ENCODE measurements around the gene DDA1. TPM values are rescaled to one million over a fixed set of nuclear protein-coding genes. Genes with fewer than 3 reads are reported as not detected.

Gene DDA1
- 16.2 and 25.8 TPM in 2 replicates for total RNA-seq

DNA sequence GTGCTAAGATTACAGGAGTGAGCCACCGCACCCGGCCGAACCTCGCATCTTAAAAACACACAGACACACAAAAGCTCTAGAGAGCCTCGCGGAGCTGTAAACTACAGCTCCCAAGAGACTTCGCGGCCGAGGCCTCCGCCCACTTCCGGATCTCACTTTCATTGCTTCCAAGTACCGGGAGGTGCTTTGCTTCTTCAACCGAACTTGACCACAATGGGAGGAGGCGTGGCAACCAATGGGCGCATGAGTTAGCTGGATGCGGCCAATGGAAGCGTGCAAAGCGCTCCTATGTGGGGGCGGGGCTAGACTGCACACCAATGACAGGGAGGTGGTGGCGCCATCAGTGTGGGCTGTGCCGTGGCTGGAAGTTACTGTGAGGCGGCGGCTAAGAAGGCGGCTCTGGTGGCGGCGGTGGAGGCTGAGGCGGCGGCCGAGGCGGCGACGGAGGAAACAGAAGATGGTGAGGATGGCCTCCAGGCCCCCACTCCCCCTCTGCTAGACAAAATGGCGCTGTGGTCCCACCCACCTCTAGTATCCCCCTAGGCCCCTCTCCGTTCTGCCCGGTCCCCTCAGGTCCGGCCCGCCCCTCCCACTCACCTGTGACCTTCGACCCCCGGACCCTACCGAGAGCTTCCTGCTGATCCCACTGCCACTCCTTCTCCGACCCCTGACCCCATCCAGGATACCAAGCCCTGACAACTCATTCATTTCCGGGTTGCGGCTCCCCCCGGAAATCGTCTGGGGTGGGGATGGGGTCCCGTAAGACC is at the start of gene DDA1:
DDA1 (plus strand) TSS at position 366 of the 767 bp plus-strand sequence; CDS start at position 458, 92 bp downstream.

GRCh38 chr19:17264641-17264979 is 44.8 kb upstream of the DDA1 start, which contains the start of gene USHBP1:
Gene USHBP1 (minus strand): TSS chr19:17264745. CDS start chr19:17264299, 446 bp downstream.

DNA sequence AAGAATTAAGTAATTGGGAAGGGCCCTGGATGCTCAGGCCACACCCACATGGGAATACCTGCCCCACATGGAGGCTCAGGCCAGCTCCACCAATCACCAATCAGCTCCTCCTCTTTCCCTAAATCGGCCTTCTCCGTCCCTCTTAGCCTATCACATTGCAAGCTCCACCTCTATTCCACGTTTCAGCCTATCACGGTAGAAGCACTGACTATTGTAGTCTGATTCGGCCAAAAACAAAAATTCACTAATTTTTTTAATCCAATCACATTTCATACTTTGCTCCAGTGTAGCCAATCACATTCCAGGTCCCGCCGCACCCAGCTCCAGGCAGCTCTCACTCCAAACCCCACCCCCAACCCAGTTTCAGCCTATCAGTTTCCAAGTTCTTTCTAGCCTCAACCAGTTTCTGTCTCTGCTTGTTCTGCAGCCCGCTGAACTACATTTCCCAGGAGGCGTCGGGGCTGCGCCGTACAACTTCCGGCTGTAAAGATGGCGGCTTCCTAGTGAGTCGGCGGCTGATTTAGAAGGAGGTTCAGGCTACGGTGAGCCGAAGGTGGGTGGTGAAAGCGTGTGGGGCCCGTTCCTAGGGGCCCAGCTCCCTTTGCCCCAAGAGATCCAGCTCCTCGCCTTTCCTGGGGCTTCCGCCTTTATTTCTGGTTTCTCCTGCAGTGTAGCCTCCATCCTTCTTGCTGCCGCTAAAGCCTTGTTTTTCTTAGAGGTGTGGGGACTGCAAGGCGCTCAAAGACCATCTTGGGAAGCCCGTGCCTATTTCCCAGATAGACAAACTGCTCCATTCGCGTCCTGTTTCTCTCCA is 42.2 kb upstream of the DDA1 start, which contains the start of gene BABAM1:
BABAM1 (plus strand) TSS at position 469 of the 814 bp plus-strand sequence. CDS start 1,364 bp downstream, outside the sequence.

DNA sequence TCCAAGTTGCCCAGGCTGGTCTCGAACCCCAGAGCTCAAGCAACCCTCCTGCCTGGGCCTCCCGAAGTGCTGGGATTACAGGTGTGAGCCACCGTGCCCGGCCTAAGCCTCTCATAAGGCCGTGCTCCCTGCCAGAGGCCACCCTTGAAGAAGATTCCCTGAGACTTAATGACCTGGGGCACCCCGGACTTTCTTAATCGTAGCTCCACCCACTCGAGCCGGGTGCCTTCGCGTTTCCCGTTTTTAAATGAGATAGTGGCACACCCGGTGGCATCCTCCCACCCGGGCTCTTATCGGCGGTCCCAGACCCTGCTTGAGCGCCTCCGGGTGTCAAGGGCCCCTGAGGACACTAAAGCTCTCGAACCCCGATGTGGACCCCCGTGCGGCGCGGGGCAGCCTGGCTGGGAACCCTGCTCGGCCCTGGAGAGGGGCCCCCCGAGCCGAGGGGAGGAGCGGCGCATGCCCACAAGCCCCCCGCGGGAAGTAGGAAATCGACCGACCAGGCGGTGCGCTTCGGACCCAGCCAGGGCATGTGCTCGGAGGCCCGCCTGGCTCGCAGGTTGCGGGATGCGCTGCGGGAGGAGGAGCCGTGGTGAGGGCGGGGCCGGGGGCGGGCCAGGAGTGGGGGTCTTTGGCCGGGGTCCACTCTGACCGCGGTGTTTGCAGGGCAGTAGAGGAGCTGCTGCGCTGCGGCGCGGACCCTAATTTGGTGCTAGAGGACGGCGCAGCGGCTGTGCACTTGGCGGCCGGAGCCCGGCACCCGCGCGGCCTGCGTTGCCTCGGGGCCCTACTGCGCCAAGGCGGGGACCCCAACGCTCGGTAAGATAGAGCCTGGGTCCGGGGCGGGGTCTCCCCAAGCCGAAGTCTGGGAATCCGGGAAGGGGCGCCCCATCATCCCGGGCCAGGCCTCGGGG is 27.7 kb upstream of the DDA1 start, which contains the start of gene ANKLE1:
ANKLE1 (plus strand) TSS at position 511 of the 914 bp plus-strand sequence; CDS start at position 531, 20 bp downstream.

DNA sequence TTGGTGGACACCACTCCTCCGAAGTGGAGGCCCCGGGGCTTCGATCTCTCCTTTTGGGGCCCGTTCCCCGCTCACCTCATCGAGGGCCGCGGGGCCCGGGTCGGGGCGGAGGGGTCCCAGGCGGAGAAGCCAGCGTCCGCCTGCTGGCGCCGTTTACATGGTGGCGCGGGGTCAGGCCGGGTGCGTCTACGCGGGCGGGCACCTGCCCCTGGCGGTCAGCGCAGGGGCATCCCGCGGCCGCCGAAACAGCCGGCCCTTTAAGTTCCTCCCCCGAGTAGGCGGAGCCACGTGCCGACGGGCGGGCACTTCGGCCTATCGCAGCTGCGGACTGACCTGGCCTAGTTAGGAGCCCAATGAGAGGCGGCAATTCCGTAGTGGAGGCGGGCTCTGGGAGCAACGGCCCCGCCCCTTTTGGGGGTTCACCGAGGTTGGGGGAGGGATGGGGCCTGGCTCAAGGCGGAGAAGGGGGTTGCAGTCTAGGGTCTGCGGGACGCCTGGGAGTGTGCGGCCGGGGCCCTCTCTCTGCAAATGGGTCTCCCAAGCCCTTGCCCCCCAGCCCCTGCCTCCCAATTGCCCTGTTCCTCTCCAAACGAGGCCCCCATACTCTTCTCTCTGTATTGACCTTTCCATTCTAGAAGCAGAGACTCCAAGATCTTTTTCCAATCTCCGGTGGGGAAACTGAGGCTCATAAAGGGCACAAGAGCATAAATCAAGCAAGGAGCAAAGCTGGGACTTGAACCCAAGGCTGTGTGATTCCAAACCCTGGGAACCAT is 6.0 kb upstream of the DDA1 start, which contains the start of gene ABHD8:
ABHD8 (minus strand) TSS at position 259 of the 773 bp plus-strand sequence. CDS start 1,809 bp downstream, outside the sequence.

DNA sequence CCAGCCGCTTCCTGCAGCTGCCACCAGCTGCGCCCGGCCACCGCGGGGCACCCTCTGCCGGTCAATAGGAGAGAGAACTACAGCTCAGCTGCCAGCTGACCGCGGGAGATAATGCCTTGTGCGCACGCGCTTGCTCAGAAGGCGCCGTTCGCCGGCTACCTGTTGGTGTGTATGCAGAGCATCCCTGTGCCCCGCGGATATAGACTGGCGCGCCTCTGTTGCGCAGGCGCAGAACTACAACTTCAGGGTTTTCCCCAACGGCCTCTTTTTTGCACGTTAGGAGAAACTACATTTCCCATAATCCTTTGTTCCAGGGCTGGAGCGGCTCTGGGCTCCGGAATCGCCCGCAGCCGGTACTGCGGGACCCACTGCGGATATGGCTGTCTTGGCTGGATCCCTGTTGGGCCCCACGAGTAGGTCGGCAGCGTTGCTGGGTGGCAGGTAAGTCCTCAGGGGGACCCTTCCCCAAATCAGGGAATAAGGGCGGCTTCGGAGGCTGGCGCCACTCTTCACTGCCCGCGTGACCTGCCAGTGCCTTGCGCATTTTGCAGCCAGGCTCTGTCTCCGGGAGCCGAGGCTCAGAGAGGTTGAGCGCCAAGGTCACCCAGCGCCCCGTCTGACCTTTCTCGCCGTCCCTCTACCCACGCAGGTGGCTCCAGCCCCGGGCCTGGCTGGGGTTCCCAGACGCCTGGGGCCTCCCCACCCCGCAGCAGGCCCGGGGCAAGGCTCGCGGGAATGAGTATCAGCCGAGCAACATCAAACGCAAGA is 3.7 kb upstream of the DDA1 start, which contains the start of gene MRPL34:
MRPL34 (plus strand) TSS at position 356 of the 768 bp plus-strand sequence; CDS start at position 377, 21 bp downstream.

DNA sequence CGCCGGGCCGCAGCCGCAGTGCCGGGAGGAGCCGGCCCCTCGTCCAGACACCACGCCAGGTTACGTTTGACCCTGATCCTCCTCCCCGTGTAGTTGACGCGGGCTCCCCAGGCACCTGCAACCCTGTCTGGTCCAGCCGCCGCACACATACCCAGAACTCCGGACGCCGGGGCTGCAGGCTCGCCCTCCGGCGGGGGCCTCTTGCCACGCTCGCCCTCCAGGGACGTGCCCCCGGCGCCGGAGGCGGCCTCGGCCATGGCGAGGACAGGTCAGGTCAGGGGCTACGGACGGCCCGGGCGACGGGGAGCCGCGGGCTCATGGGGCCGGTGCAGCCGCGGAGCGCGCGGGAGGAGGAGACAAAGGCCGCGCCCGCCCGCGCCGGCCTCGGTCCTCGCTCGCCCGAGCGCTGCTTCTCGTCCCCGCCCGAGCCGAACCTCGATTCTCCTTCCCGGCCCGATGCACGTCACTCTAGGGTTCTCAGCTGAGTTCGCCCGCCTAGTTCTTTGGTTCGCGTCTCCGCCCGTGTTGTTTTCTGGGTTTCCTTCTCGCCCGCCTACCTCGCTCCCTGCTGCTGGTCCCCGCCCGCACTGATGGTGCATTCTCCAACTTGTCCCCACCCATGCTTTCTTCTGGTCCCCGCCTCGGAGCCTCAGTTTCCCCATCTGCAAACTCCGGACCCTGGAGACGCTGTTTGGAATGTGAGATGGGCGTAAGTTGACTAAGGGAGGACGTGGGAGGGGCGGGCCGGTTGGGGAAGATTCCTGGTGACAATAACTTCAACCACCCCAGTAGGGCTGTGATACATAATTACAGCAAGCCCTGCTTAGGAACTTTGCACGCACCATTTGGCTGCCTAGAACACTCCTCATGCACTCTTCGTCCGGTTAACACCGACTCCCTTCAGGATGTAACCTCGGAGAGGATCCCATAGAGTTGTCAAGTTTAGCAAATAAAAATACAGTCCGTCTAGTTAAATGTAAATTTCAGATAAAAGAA is 25.3 kb downstream of the DDA1 start, which contains the start of gene ANO8:
ANO8 (minus strand) TSS at position 442 of the 996 bp plus-strand sequence; CDS start at position 257, 185 bp downstream.

DNA sequence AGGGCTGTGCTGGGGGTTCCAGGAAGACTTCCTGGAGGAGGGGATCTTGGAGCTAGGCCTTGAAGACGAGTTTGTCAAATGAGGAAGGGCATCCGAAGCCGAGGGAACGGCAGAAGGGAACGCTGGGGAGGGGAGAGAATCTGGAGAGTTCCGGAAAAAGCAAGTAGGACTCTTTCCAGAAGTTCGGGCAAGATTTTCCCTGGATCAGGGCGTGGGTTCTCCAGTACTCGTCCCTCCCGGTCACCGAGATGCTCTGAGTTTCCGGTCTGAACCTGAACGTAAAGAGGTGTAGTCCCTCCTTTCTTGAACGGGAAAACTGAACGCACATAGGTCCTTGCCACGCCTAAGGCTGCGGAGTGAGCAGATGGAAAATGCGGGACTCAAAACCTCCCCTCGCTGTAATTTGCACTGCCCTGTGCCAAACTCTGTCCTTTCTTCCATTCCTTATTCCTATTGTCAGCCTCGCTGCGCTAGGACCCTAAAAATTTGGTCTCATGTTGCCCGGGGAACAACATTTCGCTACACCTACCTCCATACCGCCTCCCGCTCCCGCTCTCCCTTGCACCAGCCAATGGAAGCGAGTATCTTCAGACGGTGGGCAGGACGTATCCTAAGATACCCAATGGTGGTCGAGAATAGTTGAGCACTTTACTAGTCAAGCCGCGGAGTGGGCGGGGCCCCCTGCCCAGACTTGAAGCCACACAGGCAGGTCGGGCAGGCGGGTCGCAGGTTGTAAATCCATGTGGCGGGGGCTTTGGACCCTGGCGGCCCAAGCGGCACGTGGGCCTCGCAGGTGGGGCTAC is 27.7 kb downstream of the DDA1 start, which contains the start of gene GTPBP3:
GTPBP3 (plus strand) TSS at position 682 of the 803 bp plus-strand sequence; CDS start at position 741, 59 bp downstream.

Other genes with a start within 250 kb of the DDA1 start
- gene HAUS8, start 234.1 kb upstream of the DDA1 start, total RNA-seq = 2.7 and 7.6 TPM in 2 replicates
- 76.7 and 80.3 TPM in 2 replicates for gene MYO9B, start 233.8 kb upstream of the DDA1 start, total RNA-seq
- 20.7 and 35.5 TPM in 2 replicates for gene USE1, start 94.2 kb upstream of the DDA1 start, total RNA-seq
- gene OCEL1, start 83.3 kb upstream of the DDA1 start, total RNA-seq = 1.8 and 5.0 TPM in 2 replicates
- gene NR2F6, start 63.6 kb upstream of the DDA1 start, total RNA-seq = 48.8 and 51.2 TPM in 2 replicates
- gene USHBP1, start 44.8 kb upstream of the DDA1 start, total RNA-seq = under 0.01 TPM in 1 of 2 replicates, not detected in the other
- 80.6 and 96.4 TPM in 2 replicates for gene BABAM1, start 42.1 kb upstream of the DDA1 start, total RNA-seq
- gene ANKLE1, start 27.7 kb upstream of the DDA1 start, total RNA-seq = 0.44 and 1.00 TPM in 2 replicates
- 10.8 and 20.4 TPM in 2 replicates for gene ABHD8, start 6.1 kb upstream of the DDA1 start, total RNA-seq
- gene MRPL34, start 3.7 kb upstream of the DDA1 start, total RNA-seq = 33.4 and 35.2 TPM in 2 replicates
- 5.4 and 6.3 TPM in 2 replicates for gene ANO8, start 25.3 kb downstream of the DDA1 start, total RNA-seq
- gene GTPBP3, start 28.0 kb downstream of the DDA1 start, total RNA-seq = 16.9 and 27.0 TPM in 2 replicates
- 0.22 and 0.50 TPM in 2 replicates for gene PLVAP, start 67.8 kb downstream of the DDA1 start, total RNA-seq
- gene CCDC194, start 84.6 kb downstream of the DDA1 start, total RNA-seq = not detected in 2 replicates
- 0.77 and 2.1 TPM in 2 replicates for gene BST2, start 96.1 kb downstream of the DDA1 start, total RNA-seq
- 36.7 and 38.1 TPM in 2 replicates for gene MVB12A, start 110.5 kb downstream of the DDA1 start, total RNA-seq
- gene TMEM221, start 139.1 kb downstream of the DDA1 start, total RNA-seq = 0.25 TPM in 1 of 2 replicates, not detected in the other
- not detected in 2 replicates for gene NXNL1, start 151.4 kb downstream of the DDA1 start, total RNA-seq
- 15.6 and 41.9 TPM in 2 replicates for gene SLC27A1, start 161.0 kb downstream of the DDA1 start, total RNA-seq
- gene PGLS, start 202.1 kb downstream of the DDA1 start, total RNA-seq = 38.1 and 64.4 TPM in 2 replicates
- gene COLGALT1, start 246.1 kb downstream of the DDA1 start, total RNA-seq = 102 and 118 TPM in 2 replicates

Data from uterine smooth muscle cell (primary cell).